Loucy (cell line): Measurements from ENCODE around the gene BORCS6.

Source experiments
- H2AFZ ChIP-seq: fragments of 200-600 bp; sonication (generic); 2 replicates; pipeline ENCODE4 v1.6.0; 2016; ENCODE audit warnings: antibody characterized with exemption, mild to moderate bottlenecking, low read length, moderate library complexity
- H3F3A ChIP-seq: fragments of 200-600 bp; 2 replicates; pipeline ENCODE4 v1.6.0; 2016; ENCODE audit warnings: antibody characterized with exemption, low read depth, mild to moderate bottlenecking
- H3K27me3 ChIP-seq: fragments of 200-600 bp; sonication (generic); 2 replicates; pipeline ENCODE4 v1.6.1; 2014; ENCODE audit warnings: low read length, mild to moderate bottlenecking; ENCODE audit not compliant: insufficient read depth, poor library complexity, severe bottlenecking
- H3K36me3 ChIP-seq: fragments of 200-600 bp; sonication (generic); 2 replicates; pipeline ENCODE4 v1.6.1; 2016; ENCODE audit warnings: low read length; ENCODE audit not compliant: insufficient read depth
- H3K4me1 ChIP-seq: fragments of 200-600 bp; sonication (generic); 2 replicates; pipeline ENCODE4 v1.5.1; 2014; ENCODE audit warnings: low read length, mild to moderate bottlenecking; ENCODE audit not compliant: insufficient read depth, poor library complexity, severe bottlenecking
- H3K4me2 ChIP-seq: fragments of 200-600 bp; sonication (generic); 2 replicates; pipeline ENCODE4 v1.6.0; 2014; ENCODE audit warnings: antibody characterized with exemption, low read length, low read depth, mild to moderate bottlenecking; ENCODE audit not compliant: poor library complexity, severe bottlenecking
- H3K4me3 ChIP-seq: fragments of 200-600 bp; sonication (generic); 2 replicates; pipeline ENCODE4 v1.5.1; 2014; ENCODE audit warnings: low read length, mild to moderate bottlenecking, mixed read lengths; ENCODE audit not compliant: poor library complexity, severe bottlenecking
- H3K79me2 ChIP-seq: fragments of 200-600 bp; sonication (generic); 2 replicates; pipeline ENCODE4 v1.6.1; 2014; ENCODE audit warnings: low read length; ENCODE audit not compliant: insufficient read depth
- H3K9ac ChIP-seq: fragments of 200-600 bp; sonication (generic); 2 replicates; pipeline ENCODE4 v1.6.0; 2014; ENCODE audit warnings: mild to moderate bottlenecking, low read depth, low read length, moderate library complexity; ENCODE audit not compliant: poor library complexity, severe bottlenecking
- H3K9me2 ChIP-seq: fragments of 200-600 bp; sonication (generic); replicated peaks from 2 replicates; pipeline ENCODE4 v1.6.1; 2016; ENCODE audit warnings: low read depth, low read length, mixed read lengths
- H3K9me3 ChIP-seq: fragments of 200-600 bp; sonication (generic); 2 replicates; pipeline ENCODE4 v1.6.1; 2014; ENCODE audit warnings: mild to moderate bottlenecking, antibody characterized with exemption, low read length, low read depth; ENCODE audit not compliant: insufficient read depth
- H4K20me1 ChIP-seq: fragments of 200-600 bp; sonication (generic); 2 replicates; pipeline ENCODE4 v1.6.0; 2014; ENCODE audit warnings: antibody characterized with exemption, low read length, mild to moderate bottlenecking; ENCODE audit not compliant: insufficient read depth, poor library complexity, severe bottlenecking
- CTCF ChIP-seq: fragments of 200-600 bp; sonication (generic); conservative IDR thresholded peaks from 2 replicates; pipeline ENCODE4 v1.5.1; 2014; ENCODE audit warnings: mild to moderate bottlenecking, antibody characterized with exemption, low read length
- EZH2phosphoT487 ChIP-seq: fragments of 200-600 bp; IDR thresholded peaks from 2 replicates; pipeline ENCODE4 v1.6.1; 2018; ENCODE audit warnings: antibody characterized with exemption, mild to moderate bottlenecking, moderate library complexity, borderline replicate concordance

Gene BORCS6

DNA sequence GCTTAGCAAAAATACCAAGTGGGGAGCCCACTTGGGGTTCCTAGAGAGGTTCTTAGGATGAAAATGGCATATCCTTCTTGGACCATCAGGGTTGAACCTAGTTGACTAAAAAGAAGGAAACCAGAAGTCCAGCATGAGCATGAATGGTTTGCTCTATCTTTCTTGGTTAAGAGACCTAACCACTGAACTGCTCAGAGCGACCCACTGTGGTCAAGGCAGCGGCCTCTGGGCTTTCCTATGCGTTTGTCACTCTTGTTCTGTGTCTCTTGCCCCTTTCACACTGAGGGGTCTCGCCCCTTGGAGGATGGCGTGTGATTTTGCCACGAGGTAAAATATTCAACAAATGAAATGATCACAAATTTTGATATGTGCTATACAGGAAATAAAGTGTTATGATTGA is 526 bp upstream of the BORCS6 start:
- H3K4me2 ChIP-seq, result peak overlapping the region; percentile 75
- no peaks in the 10 kb centered on the region for H3K36me3 ChIP-seq
- no peaks in the 10 kb centered on the region for H3K9me2 ChIP-seq
- H2AFZ ChIP-seq, result peak overlapping the region; percentile 79
- H3K79me2 ChIP-seq, result peaks cover 13% of the 10 kb centered on the region; the same call in 1 of the 2 replicates
- peaks cover 22% of the 10 kb centered on the region for H3F3A ChIP-seq
- peak overlapping the region; percentile 84 for H3K4me3 ChIP-seq
- H3K9me3 ChIP-seq, result no peaks in the 10 kb centered on the region
- peaks cover 37% of the 10 kb centered on the region for H3K4me1 ChIP-seq
- H3K27me3 ChIP-seq, result no peaks in the 10 kb centered on the region
- H3K9ac ChIP-seq, result peak overlapping the region; percentile 66
- H4K20me1 ChIP-seq, result peaks cover 5% of the 10 kb centered on the region
- TF ChIP-seq EZH2phosphoT487 (no peak), CTCF (no peak; the same call in 1 of the 2 replicates)

- Histone ChIP-seq H3K79me2 (peaks cover 13% of the 10 kb centered on the region; the same call in 1 of the 2 replicates), H3K4me2 (peak overlapping the region; percentile 99), H3K4me1 (peaks cover 38% of the 10 kb centered on the region), H3K9me2 (no peaks in the 10 kb centered on the region), H3K9ac (peak overlapping the region; percentile 87), H3K27me3 (no peaks in the 10 kb centered on the region), H2AFZ (peak overlapping the region; percentile 87; the same call in 1 of the 2 replicates), H3K9me3 (no peaks in the 10 kb centered on the region), H3K36me3 (no peaks in the 10 kb centered on the region), H3K4me3 (peak overlapping the region; percentile 84), H3F3A (peaks cover 22% of the 10 kb centered on the region), H4K20me1 (peaks cover 5% of the 10 kb centered on the region)
- TF ChIP-seq EZH2phosphoT487 (no peak), CTCF (no peak)
Observed at GRCh38 chr17:8189041-8189710, 804 bp downstream of the BORCS6 start.

DNA sequence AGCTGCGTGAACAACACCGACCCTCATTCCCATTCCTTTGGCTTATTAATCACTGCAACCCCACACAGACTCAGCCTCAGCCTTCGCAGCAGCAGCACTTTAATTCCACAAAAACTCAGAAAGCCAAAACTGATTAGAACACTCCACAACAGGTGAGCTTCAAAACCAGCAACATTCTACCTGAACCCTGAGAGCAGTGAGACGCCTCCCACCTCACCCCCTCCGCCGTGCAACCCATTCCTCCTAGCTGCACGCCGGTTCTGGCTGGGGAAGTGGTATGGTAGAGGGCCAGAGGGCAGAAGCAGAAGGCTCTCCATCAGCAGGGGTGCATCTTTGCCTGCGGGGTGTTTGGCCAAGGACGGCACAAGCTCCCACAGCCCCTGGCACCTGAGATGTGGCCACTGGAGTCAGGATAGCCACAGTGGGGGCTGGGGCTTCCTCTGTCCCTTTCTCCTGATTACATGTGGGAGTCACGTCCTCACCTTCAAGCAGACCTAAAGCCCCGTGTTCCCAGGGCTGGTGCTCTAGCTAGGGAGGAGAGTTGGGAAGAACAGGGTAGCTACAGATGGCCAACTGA is 1.6 kb downstream of the BORCS6 start:
- Histone ChIP-seq H3K9ac (peak overlapping the region; percentile 87), H3K79me2 (peaks cover 13% of the 10 kb centered on the region; the same call in 1 of the 2 replicates), H3K27me3 (no peaks in the 10 kb centered on the region), H2AFZ (no peak overlapping the region), H4K20me1 (peaks cover 5% of the 10 kb centered on the region), H3K36me3 (no peaks in the 10 kb centered on the region), H3K4me2 (peak overlapping the region; percentile 99), H3K9me3 (no peaks in the 10 kb centered on the region), H3K4me1 (peaks cover 38% of the 10 kb centered on the region), H3K9me2 (no peaks in the 10 kb centered on the region), H3K4me3 (peak overlapping the region; percentile 84), H3F3A (peaks cover 22% of the 10 kb centered on the region)
- TF ChIP-seq EZH2phosphoT487 (no peak), CTCF (no peak)
